Upper lobe of left lung (tissue), 4 donors: ENCODE measurements around the gene NPHP4.

Experiments
- EP300 ChIP-seq, 4 donors: sonication (generic); formaldehyde crosslinking; IDR thresholded peaks; one replicate each; pipeline ENCODE4 v1.5.1; 2017; ENCODE audit warnings: antibody characterized with exemption in 4 of 4, control low read depth in 2 of 4
- POLR2AphosphoS5 ChIP-seq, 2 donors: sonication (generic); formaldehyde crosslinking; IDR thresholded peaks; one replicate each; pipeline ENCODE4 v1.5.1; 2017; ENCODE audit warnings: antibody characterized with exemption in 2 of 2
- TF ChIP-seq, protein P1 (sequence below), 6 experiments: fragments of 450-650 bp in 4 of 6; fragments of 200-600 bp in 2 of 6; sonication (generic) in 2 of 6; IDR thresholded peaks; one replicate each; pipeline ENCODE4 v1.5.1; 2016 to 2019; ENCODE audit warnings: antibody characterized with exemption in 6 of 6

DNA sequence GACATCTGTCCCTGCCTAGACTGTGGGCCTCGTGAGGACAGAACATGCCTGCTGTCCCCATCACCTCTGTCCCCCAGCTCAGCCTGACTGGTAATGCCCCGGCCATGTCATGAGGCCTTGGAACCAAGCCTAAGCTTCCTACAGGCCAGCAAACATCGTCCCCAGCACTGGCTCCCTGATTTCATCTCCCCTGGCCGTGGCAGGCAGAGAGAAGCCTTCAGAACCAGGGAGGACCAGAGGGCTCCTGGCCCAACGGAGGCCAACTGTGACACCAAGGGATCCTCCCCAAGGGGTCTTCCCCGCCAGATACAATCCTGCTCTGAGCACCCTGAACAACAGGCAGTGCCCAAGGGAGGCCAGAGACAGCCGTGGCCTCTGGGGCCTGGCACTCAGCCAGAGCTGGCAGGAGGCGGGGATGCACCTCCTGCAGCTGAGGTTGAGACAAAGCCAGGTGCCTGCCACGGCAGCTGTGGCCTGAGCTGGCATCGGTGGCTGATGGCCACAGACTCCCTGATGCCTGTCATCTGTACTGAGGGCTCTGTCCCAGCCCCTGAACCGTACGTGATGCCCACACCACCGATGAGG, 9.9 kb upstream of the NPHP4 start:
- TF ChIP-seq POLR2AphosphoS5 (IDR thresholded peaks at IDR 0.05): no peak
- TF ChIP-seq, protein P1, sequence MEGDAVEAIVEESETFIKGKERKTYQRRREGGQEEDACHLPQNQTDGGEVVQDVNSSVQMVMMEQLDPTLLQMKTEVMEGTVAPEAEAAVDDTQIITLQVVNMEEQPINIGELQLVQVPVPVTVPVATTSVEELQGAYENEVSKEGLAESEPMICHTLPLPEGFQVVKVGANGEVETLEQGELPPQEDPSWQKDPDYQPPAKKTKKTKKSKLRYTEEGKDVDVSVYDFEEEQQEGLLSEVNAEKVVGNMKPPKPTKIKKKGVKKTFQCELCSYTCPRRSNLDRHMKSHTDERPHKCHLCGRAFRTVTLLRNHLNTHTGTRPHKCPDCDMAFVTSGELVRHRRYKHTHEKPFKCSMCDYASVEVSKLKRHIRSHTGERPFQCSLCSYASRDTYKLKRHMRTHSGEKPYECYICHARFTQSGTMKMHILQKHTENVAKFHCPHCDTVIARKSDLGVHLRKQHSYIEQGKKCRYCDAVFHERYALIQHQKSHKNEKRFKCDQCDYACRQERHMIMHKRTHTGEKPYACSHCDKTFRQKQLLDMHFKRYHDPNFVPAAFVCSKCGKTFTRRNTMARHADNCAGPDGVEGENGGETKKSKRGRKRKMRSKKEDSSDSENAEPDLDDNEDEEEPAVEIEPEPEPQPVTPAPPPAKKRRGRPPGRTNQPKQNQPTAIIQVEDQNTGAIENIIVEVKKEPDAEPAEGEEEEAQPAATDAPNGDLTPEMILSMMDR (IDR thresholded peaks at IDR 0.05): no peak
- no peak for TF ChIP-seq EP300 (IDR thresholded peaks at IDR 0.05)
